AG04449 (cell line): Measurements from ENCODE around the gene HRH1.

ENCODE experiments used
- CTCF ChIA-PET: fragments of 350-600 bp; formaldehyde crosslinking; extraction: SDS; loops from one replicate; lab custom pipeline; 2021; ENCODE audit warnings: antibody characterized with exemption; lab: Yijun Ruan, JAX
- POLR2A ChIA-PET: fragments of 400-600, 350-600 bp; formaldehyde crosslinking; extraction: SDS; loops from one replicate; lab custom pipeline; 2020; ENCODE audit warnings: antibody characterized with exemption, inconsistent platforms; lab: Yijun Ruan, JAX
- DNase-seq: peaks from one replicate; pipeline ENCODE4 v3.0.0-alpha.2; 2010; ENCODE audit warnings: low read depth, low spot score
- H3K4me3 ChIP-seq: 2 replicates; pipeline ENCODE4 v1.5.1; 2011; ENCODE audit warnings: low read depth, mild to moderate bottlenecking, control low read depth, low read length
- CTCF ChIP-seq: IDR thresholded peaks from one replicate; pipeline ENCODE4 v1.5.1; 2011; ENCODE audit warnings: mild to moderate bottlenecking, moderate library complexity, low read length, control low read depth, inconsistent platforms; ENCODE audit not compliant: insufficient read depth; ENCODE audit errors: missing control alignments

HRH1 gene

GRCh38 chr3:11140030-11140712 is 14.1 kb upstream of the HRH1 start:
- no peak overlapping the region for H3K4me3 ChIP-seq
- CTCF ChIA-PET = interaction anchor here (1.2 to 2.1 kb wide), 4 partner anchors 15 to 80 kb away, joined by 3 to 6 read pairs (median 3); no protein-coding TSS in a partner anchor

GRCh38 chr3:11140713-11141104 is 13.6 kb upstream of the HRH1 start:
- H3K4me3 ChIP-seq = no peak overlapping the region
- DNase-seq = no peak
- ChIA-PET POLR2A (no interaction called here), CTCF (interaction anchor here (1.2 to 1.5 kb wide), 2 partner anchors 19 to 81 kb away, joined by 3 read pairs; no protein-coding TSS in a partner anchor)
- no peak for TF ChIP-seq CTCF

More at GRCh38 chr3:11140030-11140712, 14.1 kb upstream of the HRH1 start:
- POLR2A ChIA-PET = no interaction called here
- TF ChIP-seq CTCF = no peak
- no peak for DNase-seq

DNA sequence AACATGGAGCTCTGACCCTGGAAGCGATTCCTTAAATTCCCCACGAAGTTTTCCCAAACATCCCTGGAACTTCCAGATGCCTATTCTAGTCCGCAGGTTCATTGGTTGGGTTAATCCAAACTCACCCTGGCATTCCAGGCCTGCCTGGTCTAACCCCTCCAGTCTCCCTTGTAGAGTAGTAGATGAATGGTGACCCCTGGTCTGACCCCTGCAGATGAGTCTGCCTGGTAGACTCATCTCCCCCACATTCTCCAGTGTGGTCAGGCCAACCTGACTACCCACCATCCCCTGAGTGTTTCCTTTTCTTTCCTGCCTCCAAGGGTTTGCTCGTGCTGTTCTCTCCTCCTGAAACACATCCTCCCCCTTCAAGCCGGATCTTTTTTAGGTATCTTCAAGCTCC is 10.8 kb upstream of the HRH1 start:
- no peak for TF ChIP-seq CTCF
- ChIA-PET POLR2A (no interaction called here), CTCF (interaction anchor here (2.1 to 2.9 kb wide), 2 partner anchors 12 to 83 kb away, joined by 6 to 18 read pairs; partner anchors contain the start of gene HRH1)
- no peak overlapping the region for H3K4me3 ChIP-seq
- DNase-seq = no peak

- DNase-seq = no peak
- ChIA-PET POLR2A (no interaction called here), CTCF (interaction anchor here (0.6 to 2.9 kb wide), 6 partner anchors 10 to 690 kb away, joined by 3 to 18 read pairs (median 4); partner anchors contain the start of gene HRH1)
- no peak overlapping the region for H3K4me3 ChIP-seq
- no peak for TF ChIP-seq CTCF
Measured at GRCh38 chr3:11144996-11145395, 9.3 kb upstream of the HRH1 start.

- peak; percentile 79 for DNase-seq
- H3K4me3 ChIP-seq = no peak overlapping the region
- no peak for TF ChIP-seq CTCF
- POLR2A ChIA-PET = no interaction called here
- CTCF ChIA-PET = interaction anchor here (1.4 to 12.8 kb wide), 3 partner anchors 9 to 190 kb away, joined by 3 to 168 read pairs (median 18); partner anchors contain the start of gene HRH1
Measured at GRCh38 chr3:11145888-11146287, 8.4 kb upstream of the HRH1 start.
